HG02973 (cell line): ENCODE results near the gene CALML6.

Source experiments
- ATAC-seq: cut with Tn5 transposase; IDR thresholded peaks from one replicate; pipeline ENCODE4 v1.9.1; 2021; ENCODE audit warnings: moderate library complexity; ENCODE audit not compliant: unreplicated experiment

CALML6 gene

DNA sequence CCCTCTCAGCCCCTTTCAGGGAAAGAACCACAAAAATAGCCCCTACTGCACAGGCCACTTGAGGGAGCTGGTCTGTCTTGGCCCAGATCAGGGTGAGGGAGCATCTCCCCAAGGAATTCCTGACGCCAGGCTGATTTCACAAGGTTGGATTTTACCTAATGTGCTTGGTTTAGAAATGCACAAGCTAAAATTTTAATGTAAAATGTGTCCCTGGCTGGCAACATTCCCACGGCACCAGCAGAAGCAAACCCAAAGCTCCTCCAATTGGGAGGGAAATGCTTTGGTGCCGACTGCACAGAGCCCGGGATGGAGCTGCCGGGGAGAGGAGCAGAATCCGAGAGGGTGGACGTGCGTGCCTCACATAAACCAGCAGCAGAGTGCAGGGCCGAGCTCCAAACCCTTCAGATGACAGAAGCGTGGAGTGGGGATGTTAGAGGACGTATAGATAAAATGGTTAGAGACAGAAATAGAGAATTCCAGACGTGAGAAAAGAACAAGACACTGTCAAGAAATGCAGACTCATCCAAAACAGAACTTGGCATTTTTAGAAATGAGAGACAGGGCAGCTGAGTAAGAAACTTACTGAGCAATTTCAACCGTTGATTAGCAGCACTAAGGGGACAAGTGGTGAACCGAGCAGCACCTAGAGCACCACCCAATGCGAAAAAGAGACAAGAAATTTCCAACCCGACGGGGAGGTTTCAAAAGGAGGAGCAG lies 45.6 kb downstream of the CALML6 start:
- no peak for ATAC-seq

DNA sequence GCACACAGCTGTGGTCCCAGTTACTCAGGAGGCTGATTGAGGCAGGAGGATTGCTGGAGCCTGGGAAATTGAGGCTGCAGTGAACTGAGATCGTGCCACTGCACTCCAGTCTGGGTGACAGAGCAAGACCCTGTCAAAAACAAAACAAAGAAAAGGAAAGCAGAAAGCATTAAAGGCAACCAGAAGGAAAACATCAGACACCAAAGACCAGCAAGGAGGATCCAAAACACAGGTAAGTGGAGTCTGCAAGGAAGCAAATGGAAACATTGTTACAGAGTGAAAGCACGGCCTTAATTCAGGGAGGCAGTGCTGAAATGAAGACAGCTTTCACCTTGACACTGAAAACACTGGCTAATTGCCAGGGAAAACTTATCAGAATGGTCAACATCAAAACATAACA lies 47.7 kb downstream of the CALML6 start:
- no peak for ATAC-seq

DNA sequence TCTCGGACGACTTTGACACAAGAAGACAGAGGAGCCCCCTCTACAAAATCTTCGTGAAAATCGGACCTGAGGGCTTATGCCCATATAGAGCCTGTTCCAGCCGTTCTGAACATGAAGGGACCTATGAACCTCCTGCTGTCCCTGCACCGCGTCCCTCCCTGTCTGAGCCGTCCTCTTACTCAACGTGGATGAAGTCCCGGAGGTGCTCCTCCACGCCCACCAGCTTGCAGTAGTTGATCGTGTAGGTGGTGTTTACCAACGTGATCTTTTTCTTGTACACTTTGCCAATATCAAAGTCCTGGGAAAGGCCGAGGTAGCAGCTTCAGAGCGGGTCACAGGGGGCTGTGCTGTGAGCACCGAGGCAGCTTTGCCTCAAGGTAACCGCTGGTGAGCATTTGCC lies 48.5 kb downstream of the CALML6 start:
- no peak for ATAC-seq

DNA sequence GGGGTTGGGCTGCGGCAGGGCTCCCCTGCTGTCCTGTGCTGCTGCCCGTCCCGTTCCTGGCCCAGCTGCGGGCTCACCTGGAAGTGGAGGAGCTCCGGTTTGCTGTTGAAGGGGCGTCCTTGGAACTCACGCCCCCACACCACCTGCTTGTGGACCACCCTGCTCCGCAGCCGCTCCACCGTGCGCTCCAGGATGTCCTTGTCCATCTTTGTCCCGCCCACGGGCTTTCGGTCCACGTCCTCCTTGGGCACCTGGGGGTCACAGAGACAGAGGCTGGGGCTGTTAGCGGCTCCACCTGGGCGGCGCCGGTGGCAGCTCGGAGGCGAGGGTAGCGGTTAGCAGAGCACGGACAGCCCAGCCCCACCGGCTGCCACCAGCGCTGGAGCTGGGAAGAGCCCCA lies 49.8 kb downstream of the CALML6 start:
- no peak for ATAC-seq

DNA sequence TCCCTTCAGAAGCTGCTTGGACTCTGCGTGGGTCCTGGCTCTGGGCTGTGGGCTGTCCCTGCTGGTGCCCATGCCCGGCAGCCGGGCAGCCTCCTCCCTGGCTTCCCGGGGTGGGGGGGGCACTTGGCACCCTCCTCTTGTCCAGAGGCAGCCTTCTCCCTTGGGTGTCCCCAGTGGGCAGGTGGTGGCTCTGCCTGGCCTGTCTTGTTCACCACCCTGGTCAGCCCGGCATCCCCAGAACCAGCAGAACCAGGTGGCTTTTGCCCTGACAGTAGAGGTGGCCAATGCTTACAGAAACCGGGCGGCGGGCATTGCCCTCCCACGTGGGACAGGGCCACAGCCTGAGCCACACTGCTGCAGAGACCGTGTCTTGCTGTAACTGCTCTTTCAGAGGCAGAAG lies 50.5 kb downstream of the CALML6 start:
- no peak for ATAC-seq

DNA sequence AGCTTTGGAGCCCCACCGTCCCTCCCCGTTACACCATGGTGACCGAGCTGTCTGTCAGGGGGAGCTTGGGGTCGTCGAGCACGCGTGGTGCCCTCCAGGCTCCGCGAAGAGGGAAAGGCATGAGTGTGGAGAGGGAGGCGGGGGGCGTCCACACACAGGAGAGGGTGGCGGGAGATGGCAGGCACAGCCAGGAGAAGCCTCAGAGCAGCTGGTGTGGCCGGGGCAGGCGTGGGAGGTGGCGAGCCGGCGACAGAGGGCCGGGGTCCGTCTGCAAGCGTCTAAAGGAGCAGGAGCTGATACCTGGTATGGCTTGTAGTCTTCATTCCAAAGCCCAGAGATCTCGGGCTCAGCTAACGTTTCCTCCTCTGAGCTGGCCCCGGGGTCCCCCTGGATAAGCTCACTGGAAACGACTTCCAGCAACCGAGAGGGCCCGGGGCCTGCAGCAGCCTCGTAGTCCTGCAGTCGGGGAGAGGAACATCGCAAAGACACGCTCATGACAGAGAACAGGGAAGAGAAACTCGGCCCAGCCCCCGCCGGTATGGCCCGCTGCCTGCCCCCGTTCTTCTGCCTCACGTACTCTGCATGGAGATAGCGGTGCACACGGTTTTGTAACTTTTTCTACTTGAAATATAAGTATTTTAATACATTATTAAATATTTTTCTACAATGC lies 51.1 kb downstream of the CALML6 start:
- no peak for ATAC-seq
